Gastrocnemius medialis (tissue), 4 donors: ENCODE measurements around the gene MOB1B.

Experiments used
- POLR2A ChIP-seq, 2 donors: fragments of 450-650 bp; IDR thresholded peaks; one replicate each; pipeline ENCODE4 v1.6.1; 2017; ENCODE audit warnings: antibody characterized with exemption in 2 of 2, mild to moderate bottlenecking in 2 of 2, moderate library complexity in 2 of 2
- TF ChIP-seq, protein P1 (sequence below), 5 experiments: fragments of 450-650 bp in 3 of 5; fragments of 200-600 bp in 2 of 5; sonication (generic) in 2 of 5; IDR thresholded peaks in 4 of 5; conservative IDR thresholded peaks in 1 of 5; 1 replicate in 4 of 5; 2 replicates in 1 of 5; pipeline ENCODE4 v1.5.1; 2016 to 2019; ENCODE audit warnings: antibody characterized with exemption in 5 of 5, mild to moderate bottlenecking in 3 of 5, moderate library complexity in 3 of 5

DNA sequence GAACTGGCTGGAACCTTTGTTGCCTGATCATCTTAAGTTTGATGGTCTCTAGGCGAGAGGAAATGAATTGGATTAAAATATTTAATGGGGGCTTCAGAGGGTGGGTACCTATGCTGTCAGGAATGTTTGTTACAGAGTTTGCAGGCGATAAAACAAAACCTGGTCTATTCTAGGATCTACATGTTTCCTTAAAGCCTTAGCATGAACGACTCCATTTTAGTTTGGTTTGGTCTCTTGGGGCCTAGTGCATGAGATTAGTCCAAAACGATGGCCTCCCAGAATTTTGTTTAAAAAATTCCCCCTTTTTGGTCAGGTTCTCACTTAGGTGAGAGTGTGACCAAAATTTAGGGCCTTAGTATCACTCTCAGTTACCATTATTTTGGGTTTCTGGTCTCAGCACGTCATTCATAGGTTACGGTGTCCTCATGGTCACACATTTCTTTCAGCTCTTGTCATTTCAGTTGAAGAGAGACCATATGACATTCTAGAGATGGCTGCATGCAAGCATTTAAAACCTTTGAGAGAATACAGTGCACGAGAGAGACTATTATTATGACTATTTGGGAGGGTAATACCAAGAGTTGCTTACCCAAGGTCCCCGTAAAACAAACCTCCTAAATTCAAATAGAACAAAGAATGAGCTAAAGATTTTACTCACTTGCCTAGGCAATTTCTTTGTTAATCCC is 13.8 kb downstream of the MOB1B start:
- TF ChIP-seq, protein P1, sequence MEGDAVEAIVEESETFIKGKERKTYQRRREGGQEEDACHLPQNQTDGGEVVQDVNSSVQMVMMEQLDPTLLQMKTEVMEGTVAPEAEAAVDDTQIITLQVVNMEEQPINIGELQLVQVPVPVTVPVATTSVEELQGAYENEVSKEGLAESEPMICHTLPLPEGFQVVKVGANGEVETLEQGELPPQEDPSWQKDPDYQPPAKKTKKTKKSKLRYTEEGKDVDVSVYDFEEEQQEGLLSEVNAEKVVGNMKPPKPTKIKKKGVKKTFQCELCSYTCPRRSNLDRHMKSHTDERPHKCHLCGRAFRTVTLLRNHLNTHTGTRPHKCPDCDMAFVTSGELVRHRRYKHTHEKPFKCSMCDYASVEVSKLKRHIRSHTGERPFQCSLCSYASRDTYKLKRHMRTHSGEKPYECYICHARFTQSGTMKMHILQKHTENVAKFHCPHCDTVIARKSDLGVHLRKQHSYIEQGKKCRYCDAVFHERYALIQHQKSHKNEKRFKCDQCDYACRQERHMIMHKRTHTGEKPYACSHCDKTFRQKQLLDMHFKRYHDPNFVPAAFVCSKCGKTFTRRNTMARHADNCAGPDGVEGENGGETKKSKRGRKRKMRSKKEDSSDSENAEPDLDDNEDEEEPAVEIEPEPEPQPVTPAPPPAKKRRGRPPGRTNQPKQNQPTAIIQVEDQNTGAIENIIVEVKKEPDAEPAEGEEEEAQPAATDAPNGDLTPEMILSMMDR (IDR thresholded peaks at IDR 0.05 in 4 of 5, conservative IDR thresholded peaks at IDR 0.05 in 1 of 5), result no peak
- TF ChIP-seq POLR2A (IDR thresholded peaks at IDR 0.05), result no peak
